NB4 (cell line): ENCODE measurements around the gene CHAD.

Experiments used
- DNase-seq: peaks from one replicate; pipeline ENCODE4 v3.0.0; 2010; ENCODE audit warnings: low read depth
- H3K4me3 ChIP-seq: one replicate; pipeline ENCODE4 v1.5.1; 2011; ENCODE audit warnings: mild to moderate bottlenecking, low read depth, low read length, moderate library complexity
- CTCF ChIP-seq: IDR thresholded peaks from one replicate; pipeline ENCODE4 v1.5.1; 2012; ENCODE audit warnings: low read depth, low read length
- MAX ChIP-seq: IDR thresholded peaks from 2 replicates; pipeline ENCODE4 v1.6.1; 2011; ENCODE audit warnings: low read depth, low read length
- MYC ChIP-seq: IDR thresholded peaks from 2 replicates; pipeline ENCODE4 v1.6.1; 2011; ENCODE audit warnings: low read depth, low read length
- POLR2A ChIP-seq: IDR thresholded peaks from 2 replicates; pipeline ENCODE4 v1.6.1; 2011; ENCODE audit warnings: mild to moderate bottlenecking; ENCODE audit not compliant: insufficient read length; ENCODE audit errors: extremely low read depth

CHAD gene

GRCh38 chr17:50426814-50427787 is 41.6 kb downstream of the CHAD start:
- peak; percentile 56 for DNase-seq
- TF ChIP-seq MYC (no peak), POLR2A (no peak), CTCF (peak; percentile 35)
- H3K4me3 ChIP-seq: peak overlapping the region; percentile 61

GRCh38 chr17:50426472-50426782 is 42.3 kb downstream of the CHAD start:
- TF ChIP-seq MAX (no peak), POLR2A (no peak), MYC (no peak), CTCF (no peak)
- peak overlapping the region; percentile 61 for H3K4me3 ChIP-seq
- DNase-seq: no peak

- peak; percentile 68 for DNase-seq
- H3K4me3 ChIP-seq: peak within 1 kb of the TSS; percentile 61
- TF ChIP-seq CTCF: no peak
- TF ChIP-seq MYC: no peak
- peak; percentile 46 for TF ChIP-seq POLR2A
- no peak for TF ChIP-seq MAX
These were observed 42.8 kb downstream of the CHAD start, which contains the start of gene ACSF2 for GRCh38 chr17:50425682-50426471. ACSF2 (plus strand) TSS chr17:50426218; CDS start chr17:50426262, 44 bp downstream.

GRCh38 chr17:50424996-50425681 is 43.5 kb downstream of the CHAD start:
- H3K4me3 ChIP-seq: no peak overlapping the region
- no peak for DNase-seq

GRCh38 chr17:50424246-50424995 is 44.3 kb downstream of the CHAD start:
- TF ChIP-seq MAX (no peak), MYC (no peak), CTCF (no peak)
- H3K4me3 ChIP-seq: no peak overlapping the region
- DNase-seq: no peak

More at GRCh38 chr17:50424996-50425681, 43.5 kb downstream of the CHAD start:
- TF ChIP-seq MAX (no peak), MYC (no peak)
